ENCODE measurements around the gene CPHXL2.

DNA sequence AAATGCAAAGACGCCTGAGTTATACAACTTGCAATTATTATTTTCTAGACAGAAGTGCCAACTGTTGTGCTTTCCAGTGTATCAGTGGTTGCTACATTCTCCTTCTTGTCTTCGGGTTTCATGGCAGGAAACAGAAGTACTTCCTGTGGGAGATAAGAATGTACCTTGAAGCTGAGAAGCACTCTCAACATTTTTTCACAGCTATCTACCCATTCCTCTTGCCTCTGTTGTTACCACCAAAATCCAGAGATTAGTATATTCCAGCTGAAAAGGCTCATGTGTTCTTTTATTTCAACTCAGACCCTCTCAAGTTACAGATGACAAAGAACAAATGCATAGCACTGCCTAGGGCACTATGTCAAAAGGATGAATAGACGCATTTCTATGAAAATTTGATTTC lies 49.0 kb downstream of the CPHXL2 start:
- TF ChIP-seq CTCF (IDR thresholded peaks at IDR 0.05) (no peak), POLR2A (IDR thresholded peaks at IDR 0.05) (no peak), EP300 (IDR thresholded peaks at IDR 0.05) (no peak)

Measured in sigmoid colon (tissue), 4 donors.